ENCODE results near the gene PLCXD1.
"Not testable (repeated sequence)": the region's sequence is repeated elsewhere in the genome, so short reads cannot be mapped to it uniquely, and the experiment has no call there.

PLCXD1 gene

GRCh38 chrX:258291-259040 is 22.7 kb upstream of the PLCXD1 start:
- H3K9me3 ChIP-seq, result no peaks in the 10 kb centered on the region
- no peak for TF ChIP-seq CTCF (IDR thresholded peaks at IDR 0.05)
- H3K36me3 ChIP-seq, result no peaks in the 10 kb centered on the region
- no peaks in the 10 kb centered on the region for H3K27me3 ChIP-seq
- H3K4me1 ChIP-seq (ENCODE audit: control insufficient read depth in 1 of 2, insufficient read depth in 1 of 2, low read depth in 1 of 2, low read length in 1 of 2), result no peaks in the 10 kb centered on the region
- H3K27ac ChIP-seq, result no peak overlapping the region
- H3K4me3 ChIP-seq (ENCODE audit: low read depth in 1 of 2, low read length in 1 of 2), result no peak overlapping the region

- Histone ChIP-seq H3K36me3 (no peaks in the 10 kb centered on the region), H3K27me3 (no peaks in the 10 kb centered on the region), H3K4me1 (ENCODE audit: control insufficient read depth in 1 of 2, insufficient read depth in 1 of 2, low read depth in 1 of 2, low read length in 1 of 2) (peaks cover under 1 to 1% of the 10 kb centered on the region in 2 experiments), H3K27ac (no peak overlapping the region), H3K4me3 (ENCODE audit: low read depth in 1 of 2, low read length in 1 of 2) (no peak overlapping the region), H3K9me3 (no peaks in the 10 kb centered on the region)
- no peak for TF ChIP-seq CTCF (IDR thresholded peaks at IDR 0.05)
Measured at GRCh38 chrX:259692-260355, 21.4 kb upstream of the PLCXD1 start.

- Histone ChIP-seq H3K27me3 (no peaks in the 10 kb centered on the region), H3K4me1 (ENCODE audit: control insufficient read depth in 1 of 2, insufficient read depth in 1 of 2, low read depth in 1 of 2, low read length in 1 of 2) (peaks cover 4 to 6% of the 10 kb centered on the region in 2 experiments), H3K36me3 (no peaks in the 10 kb centered on the region), H3K9me3 (no peaks in the 10 kb centered on the region), H3K27ac (no peak overlapping the region), H3K4me3 (ENCODE audit: low read depth in 1 of 2, low read length in 1 of 2) (no peak overlapping the region)
- no peak for TF ChIP-seq CTCF (IDR thresholded peaks at IDR 0.05)
Measured at GRCh38 chrX:261167-261918, 19.8 kb upstream of the PLCXD1 start.

- no peak for TF ChIP-seq CTCF (IDR thresholded peaks at IDR 0.05)
- Histone ChIP-seq H3K4me1 (ENCODE audit: control insufficient read depth in 1 of 2, insufficient read depth in 1 of 2, low read depth in 1 of 2, low read length in 1 of 2) (peaks cover 4 to 6% of the 10 kb centered on the region in 2 experiments), H3K27ac (no peak overlapping the region), H3K36me3 (no peaks in the 10 kb centered on the region), H3K4me3 (ENCODE audit: low read depth in 1 of 2, low read length in 1 of 2) (no peak overlapping the region), H3K27me3 (no peaks in the 10 kb centered on the region), H3K9me3 (no peaks in the 10 kb centered on the region)
Measured at GRCh38 chrX:261919-262352, 19.2 kb upstream of the PLCXD1 start.

GRCh38 chrX:262381-262909 is 18.7 kb upstream of the PLCXD1 start:
- Histone ChIP-seq H3K4me1 (ENCODE audit: control insufficient read depth in 1 of 2, insufficient read depth in 1 of 2, low read depth in 1 of 2, low read length in 1 of 2) (peaks cover 4 to 6% of the 10 kb centered on the region in 2 experiments), H3K27ac (no peak overlapping the region), H3K9me3 (no peaks in the 10 kb centered on the region), H3K4me3 (ENCODE audit: low read depth in 1 of 2, low read length in 1 of 2) (no peak overlapping the region), H3K27me3 (no peaks in the 10 kb centered on the region), H3K36me3 (no peaks in the 10 kb centered on the region)
- no peak for TF ChIP-seq CTCF (IDR thresholded peaks at IDR 0.05)

- not testable (repeated sequence) for H3K27ac ChIP-seq; H3K9me3 ChIP-seq; H3K4me3 ChIP-seq (ENCODE audit: low read depth in 1 of 2, low read length in 1 of 2)
Measured at GRCh38 chrX:264006-264405, 17.2 kb upstream of the PLCXD1 start.

More at GRCh38 chrX:264006-264405, 17.2 kb upstream of the PLCXD1 start:
- H3K4me1 ChIP-seq (ENCODE audit: control insufficient read depth in 1 of 2, insufficient read depth in 1 of 2, low read depth in 1 of 2, low read length in 1 of 2); H3K27me3 ChIP-seq; H3K36me3 ChIP-seq: not testable (repeated sequence)
